HG02642 (cell line): ENCODE data around the gene PLEKHD1.

ENCODE experiments used
- ATAC-seq: cut with Tn5 transposase; IDR thresholded peaks from one replicate; pipeline ENCODE4 v1.9.1; 2021; ENCODE audit warnings: mild to moderate bottlenecking; ENCODE audit not compliant: unreplicated experiment, poor library complexity

Gene PLEKHD1

GRCh38 chr14:69505338-69506240 lies 21.1 kb downstream of the PLEKHD1 start:
- no peak for ATAC-seq

DNA sequence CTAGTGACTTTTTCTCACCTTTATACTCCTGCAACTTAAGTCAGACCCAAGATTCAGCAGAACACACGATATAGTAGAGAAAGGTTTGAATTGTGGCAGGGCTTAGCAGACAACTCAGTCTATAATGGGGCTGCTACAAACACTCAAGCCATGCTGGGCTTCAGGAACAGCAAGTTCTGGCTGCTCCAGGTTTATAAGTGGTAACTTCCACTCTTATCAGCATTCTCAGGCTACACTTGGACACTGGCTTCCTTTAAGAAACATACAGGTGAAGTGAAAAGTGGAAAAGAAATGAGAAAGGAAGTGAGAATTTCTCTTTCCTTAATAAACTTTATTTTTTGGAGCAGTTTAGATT lies 21.7 kb downstream of the PLEKHD1 start:
- no peak for ATAC-seq

- no peak for ATAC-seq
Measured at GRCh38 chr14:69518289-69519101, 34.0 kb downstream of the PLEKHD1 start.

- ATAC-seq: no peak
Measured at GRCh38 chr14:69519204-69520100, 34.9 kb downstream of the PLEKHD1 start.

DNA sequence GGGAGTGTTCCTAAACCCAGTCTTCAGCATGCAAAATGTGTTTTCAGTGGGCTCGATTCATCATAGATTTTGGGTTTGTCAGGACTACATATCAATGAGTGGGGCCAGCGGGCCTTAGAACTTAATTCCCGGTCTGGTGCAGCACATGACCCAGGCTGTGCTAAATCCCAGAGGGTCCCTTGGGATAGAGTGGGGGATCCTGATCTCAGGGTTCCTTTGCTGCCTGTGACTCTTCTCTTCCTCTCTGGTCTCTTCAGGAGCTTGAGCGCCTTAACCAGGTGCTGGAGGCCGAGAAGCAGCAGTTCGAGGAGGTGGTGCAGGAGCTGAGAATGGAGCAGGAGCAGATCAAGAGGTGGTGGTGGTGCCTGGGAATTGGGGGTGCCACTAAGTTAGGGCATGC lies 37.5 kb downstream of the PLEKHD1 start:
- ATAC-seq: no peak

- no peak for ATAC-seq
Measured at GRCh38 chr14:69525896-69526295, 41.4 kb downstream of the PLEKHD1 start.

- ATAC-seq: no peak
Measured at GRCh38 chr14:69527635-69528034, 43.1 kb downstream of the PLEKHD1 start.

DNA sequence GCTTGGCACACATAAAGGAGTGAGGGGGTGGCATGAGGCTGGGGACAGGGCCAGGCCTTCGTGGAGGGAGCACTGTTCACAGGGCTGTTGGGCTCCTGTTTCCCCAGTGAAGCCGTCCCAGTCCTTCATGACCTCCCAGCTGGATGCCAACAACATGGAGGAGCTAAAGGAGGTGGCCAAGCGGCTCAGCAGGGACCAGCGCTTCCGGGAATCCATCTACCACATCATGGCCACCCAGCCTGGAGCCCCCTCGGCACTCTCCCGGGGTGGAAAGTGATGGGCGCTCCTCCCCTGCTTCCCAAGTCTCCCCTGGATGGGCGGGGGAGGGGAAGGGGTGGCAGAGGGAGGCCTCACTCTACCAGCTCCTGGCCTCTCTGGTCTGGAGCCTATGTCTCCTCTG lies 43.6 kb downstream of the PLEKHD1 start:
- no peak for ATAC-seq

- no peak for ATAC-seq
Measured at GRCh38 chr14:69528930-69529329, 44.4 kb downstream of the PLEKHD1 start.

- no peak for ATAC-seq
Measured at GRCh38 chr14:69529563-69529962, 45.0 kb downstream of the PLEKHD1 start.

DNA sequence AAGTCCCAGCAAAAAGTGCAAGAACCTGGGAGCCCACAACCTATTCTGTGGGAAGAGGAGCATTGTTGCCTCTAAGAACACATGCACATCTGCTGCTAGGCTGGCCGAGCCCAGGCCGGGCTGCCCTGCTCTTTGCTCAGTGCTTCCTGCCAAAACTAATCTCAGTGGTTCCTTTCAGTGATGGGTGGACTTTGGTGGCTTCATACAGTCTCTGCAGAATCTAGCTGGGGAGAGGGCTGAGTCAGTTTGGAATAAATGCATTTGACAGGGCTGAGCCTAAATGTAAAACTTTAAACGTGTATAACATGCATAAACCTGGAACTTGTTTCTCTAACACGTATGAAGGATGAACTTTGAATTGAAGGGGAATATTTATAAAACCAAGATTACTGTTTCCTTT lies 45.6 kb downstream of the PLEKHD1 start:
- ATAC-seq: no peak

DNA sequence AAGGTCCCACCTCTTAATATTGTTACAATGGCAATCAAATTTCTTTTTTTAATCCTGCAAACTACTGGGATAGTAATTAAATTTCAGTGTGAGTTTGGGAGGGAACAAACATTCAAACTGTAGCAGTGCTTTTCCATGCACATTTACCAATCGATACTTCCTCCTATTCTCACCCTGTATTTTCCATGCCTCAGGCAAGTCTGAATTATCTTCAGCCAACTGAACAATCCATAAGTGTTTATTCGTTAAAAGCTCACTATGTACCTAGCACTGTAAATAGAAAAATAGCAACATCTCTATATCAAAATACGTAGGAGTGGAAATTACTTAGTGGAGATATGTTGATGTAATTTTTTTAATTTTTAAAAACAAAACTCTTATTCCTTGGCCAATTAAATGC lies 46.6 kb downstream of the PLEKHD1 start:
- ATAC-seq: no peak

DNA sequence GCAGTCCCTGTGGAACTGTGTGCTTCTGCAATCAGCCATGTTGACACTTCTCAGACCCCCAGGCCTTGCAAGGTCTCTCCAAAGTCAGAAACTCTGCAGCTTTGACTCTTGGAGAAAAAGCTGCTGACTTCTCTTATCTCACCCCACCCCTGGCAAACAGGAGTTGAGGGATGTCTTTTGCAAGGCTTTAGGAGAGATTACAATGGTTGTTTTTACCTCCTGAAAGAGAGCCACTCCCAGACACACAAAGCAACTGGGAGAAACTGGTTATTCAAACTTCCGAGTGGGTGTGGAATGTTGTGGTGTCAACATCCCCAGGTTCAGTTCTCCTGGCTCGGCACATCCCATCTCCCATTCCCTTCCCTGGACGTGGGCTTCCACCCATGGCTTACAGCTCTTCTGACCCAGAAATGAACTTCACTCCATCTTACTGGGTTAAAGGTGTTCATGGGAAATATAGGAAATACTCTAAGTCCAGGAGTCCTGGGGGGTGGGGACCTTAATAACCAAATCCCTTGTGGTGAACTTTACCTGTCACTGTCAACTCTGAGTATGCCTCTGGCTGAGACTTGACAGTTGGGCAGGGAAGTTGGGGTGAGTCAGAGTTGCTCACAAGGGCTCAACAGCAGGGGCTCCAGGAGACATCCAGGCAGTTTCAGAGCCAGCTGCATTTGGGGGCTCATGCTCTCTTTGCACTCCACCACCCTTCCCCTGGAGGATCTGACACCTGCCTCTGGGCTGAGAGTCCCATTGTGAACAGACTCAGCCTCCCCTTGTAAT lies 48.2 kb downstream of the PLEKHD1 start:
- no peak for ATAC-seq

DNA sequence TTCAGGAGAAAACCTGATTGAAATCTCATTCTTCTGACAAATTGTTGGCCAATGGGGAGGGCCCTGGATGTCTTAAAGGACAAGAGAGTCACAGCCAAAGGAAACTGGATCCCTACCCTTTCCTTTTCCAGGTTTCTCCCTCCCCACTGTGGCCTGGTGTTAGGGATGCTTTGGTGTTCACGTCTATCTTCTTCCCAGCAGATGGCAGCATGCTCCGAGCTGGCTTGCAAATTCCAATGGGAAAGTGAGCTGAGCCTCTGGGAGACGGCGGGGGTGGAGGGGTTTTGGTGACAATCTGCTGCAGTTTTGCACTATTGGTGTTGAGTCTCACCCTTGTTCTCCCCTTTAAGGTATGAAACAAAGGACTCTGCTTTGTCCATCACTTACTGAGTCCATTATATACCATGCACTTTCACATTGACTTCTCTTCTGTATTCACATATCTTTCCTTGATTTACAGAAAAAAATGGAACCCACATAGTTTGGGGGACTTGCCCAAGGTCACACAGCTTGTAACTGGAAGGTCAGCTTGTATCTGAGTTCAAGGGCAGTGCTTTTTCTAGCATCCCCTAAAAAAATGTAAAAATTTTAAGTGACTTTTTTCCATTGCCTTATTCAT lies 50.8 kb downstream of the PLEKHD1 start:
- ATAC-seq: no peak

DNA sequence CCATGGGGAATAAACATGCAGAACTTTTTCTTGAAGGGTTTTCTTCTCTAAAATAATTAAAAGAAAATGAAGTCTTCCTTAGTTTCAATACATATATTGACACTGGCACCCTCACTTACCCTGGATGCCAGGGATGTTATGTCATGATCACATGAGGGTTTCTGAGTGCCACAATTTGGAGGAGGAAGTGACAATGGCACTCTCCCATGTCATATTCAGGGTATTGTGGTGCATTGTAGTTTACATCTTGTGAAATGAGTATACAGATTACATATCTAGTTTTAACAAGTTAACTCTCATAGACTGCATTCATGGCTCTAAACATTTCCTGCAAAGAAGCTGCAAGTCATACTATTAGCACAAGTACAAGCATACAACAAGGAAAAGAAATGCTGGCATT lies 52.4 kb downstream of the PLEKHD1 start:
- ATAC-seq: no peak

- ATAC-seq: no peak
Measured at GRCh38 chr14:69537900-69538299, 53.4 kb downstream of the PLEKHD1 start.

GRCh38 chr14:69538766-69539165 lies 54.2 kb downstream of the PLEKHD1 start:
- ATAC-seq: no peak

- no peak for ATAC-seq
Measured at GRCh38 chr14:69539631-69540410, 55.3 kb downstream of the PLEKHD1 start.
